Renal cortex interstitium (tissue), 15 donors: Measurements from ENCODE around the gene IL12RB1. TPM values are rescaled to one million over a fixed set of nuclear protein-coding genes. Genes with fewer than 3 reads are reported as not detected.

Experiments used
- DNase-seq, 11 donors: peaks; one replicate each; pipeline ENCODE4 v3.0.0-alpha.2; 2013; ENCODE audit warnings: low read depth in 9 of 11, low spot score in 4 of 11; ENCODE audit errors: extremely low read depth in 1 of 11
- long read RNA-seq, 16 experiments: transcript quantifications; one replicate each; lab custom pipeline, GENCODE V29; 2026
- polyA plus RNA-seq, 3 donors: library from polyadenylated mRNA; unstranded; fragments of 120-200 nt; gene quantifications; one replicate each; pipeline ENCODE4 v1.2.1, GENCODE V29; 2013; ENCODE audit not compliant: insufficient read length in 3 of 3

Gene IL12RB1
- polyA plus RNA-seq: under 1 TPM; 0.16 to 0.44 (median 0.23) TPM
- long read RNA-seq, donor 1: 0 reads
- long read RNA-seq, donor 2: 0 reads
- long read RNA-seq, donor 3, partial matches to known transcripts: 12 of 12 reads
- long read RNA-seq, donor 3, other reads (novel, unspliced or antisense): 0 of 12 reads
- long read RNA-seq, donor 4: 0 reads
- long read RNA-seq, donor 5: 0 reads
- long read RNA-seq, donor 6: 0 reads
- long read RNA-seq, donor 7: 0 reads
- long read RNA-seq, donor 8: 0 reads
- long read RNA-seq, donor 9: 0 reads
- long read RNA-seq, donor 10: 0 reads
- long read RNA-seq, donor 11: 0 reads
- long read RNA-seq, donor 12: 0 reads
- long read RNA-seq, donor 13: 0 reads
- long read RNA-seq, donor 14: 0 reads
- long read RNA-seq, donor 15: 0 reads
- long read RNA-seq, donor 16, partial matches to known transcripts: 211 of 233 reads
- long read RNA-seq, donor 16, other reads (novel, unspliced or antisense): 22 of 233 reads

GRCh38 chr19:18086590-18087138 is at the start of gene IL12RB1:
TSS of gene IL12RB1 (minus strand) at chr19:18086934. CDS start at chr19:18086823, 111 bp downstream.
- no peak for DNase-seq

GRCh38 chr19:18135712-18136584 is 49.2 kb upstream of the IL12RB1 start:
- peak in 1 of 11 donors; percentile 71 for DNase-seq

- no peak for DNase-seq
These were observed 45.3 kb upstream of the IL12RB1 start for GRCh38 chr19:18131841-18132596.

DNA sequence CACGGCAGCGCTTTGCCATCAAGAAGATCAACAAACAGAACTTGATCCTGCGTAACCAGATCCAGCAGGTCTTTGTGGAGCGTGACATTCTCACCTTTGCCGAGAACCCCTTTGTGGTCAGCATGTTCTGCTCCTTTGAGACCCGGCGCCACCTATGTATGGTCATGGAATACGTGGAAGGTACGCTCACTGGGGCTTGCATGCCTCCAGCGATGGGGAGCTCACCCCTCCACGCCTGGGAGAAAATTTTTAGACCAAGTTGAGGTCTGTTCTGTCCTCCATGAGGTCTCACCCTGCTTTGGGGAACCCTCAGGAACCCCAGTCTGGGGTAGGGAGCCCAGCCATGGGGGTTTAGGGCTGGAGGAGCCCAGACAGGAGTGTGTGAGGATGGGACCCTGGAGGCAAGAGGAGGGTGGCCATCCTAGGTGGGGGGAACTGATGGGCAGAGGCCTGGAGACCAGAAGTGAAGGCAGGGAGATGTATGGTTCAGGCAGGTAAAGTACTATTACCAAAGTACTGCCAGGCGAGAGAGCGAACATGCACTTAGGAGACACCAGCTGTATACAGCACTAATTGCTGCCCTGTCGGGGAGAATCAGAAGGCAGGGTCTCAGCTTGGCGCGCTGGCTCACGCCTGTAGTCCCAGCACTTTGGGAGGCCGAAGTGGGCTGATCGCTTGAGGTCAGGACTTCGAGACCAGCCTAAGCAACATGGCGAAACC is 43.9 kb upstream of the IL12RB1 start:
- no peak for DNase-seq

DNA sequence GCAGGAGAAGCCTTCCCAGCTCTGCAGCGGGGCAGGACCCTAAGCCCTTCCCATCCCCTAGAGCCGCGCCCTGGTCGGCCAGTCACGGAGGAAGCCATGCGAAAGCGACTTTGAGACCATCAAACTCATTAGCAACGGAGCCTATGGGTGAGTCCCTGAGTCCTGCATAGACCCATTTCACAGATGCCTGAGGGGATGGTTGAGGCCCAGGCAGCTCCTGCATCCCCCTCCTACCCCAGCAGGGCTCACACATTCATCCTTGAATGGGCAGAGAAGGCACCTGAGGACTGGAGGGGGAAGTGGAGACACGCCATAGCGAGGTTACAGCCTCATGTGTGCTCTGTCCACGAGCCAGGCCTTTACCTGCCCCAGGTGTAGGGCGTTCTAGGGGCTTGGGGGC is 42.1 kb upstream of the IL12RB1 start:
- no peak for DNase-seq

DNA sequence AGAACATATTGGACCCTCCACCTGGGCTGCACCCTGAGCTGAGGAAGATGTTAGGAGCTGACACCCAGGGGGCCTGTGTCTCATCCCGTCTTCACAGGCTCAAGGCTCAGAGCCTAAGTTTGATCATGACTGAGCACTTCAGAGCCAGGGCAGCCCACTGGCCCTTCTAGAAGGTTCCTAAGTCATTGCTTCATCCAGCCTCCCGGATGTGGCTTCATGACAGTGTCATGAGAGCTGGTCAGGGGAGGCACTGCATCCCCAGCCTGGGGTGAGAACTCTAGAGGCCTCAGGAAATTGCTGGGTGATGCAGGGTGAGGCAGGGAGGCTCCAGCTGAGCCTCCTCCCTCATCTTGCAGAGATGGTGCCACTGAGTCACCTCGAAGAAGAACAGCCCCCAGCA is 41.3 kb upstream of the IL12RB1 start:
- no peak for DNase-seq

GRCh38 chr19:18126097-18126496 is 39.4 kb upstream of the IL12RB1 start:
- no peak for DNase-seq

DNA sequence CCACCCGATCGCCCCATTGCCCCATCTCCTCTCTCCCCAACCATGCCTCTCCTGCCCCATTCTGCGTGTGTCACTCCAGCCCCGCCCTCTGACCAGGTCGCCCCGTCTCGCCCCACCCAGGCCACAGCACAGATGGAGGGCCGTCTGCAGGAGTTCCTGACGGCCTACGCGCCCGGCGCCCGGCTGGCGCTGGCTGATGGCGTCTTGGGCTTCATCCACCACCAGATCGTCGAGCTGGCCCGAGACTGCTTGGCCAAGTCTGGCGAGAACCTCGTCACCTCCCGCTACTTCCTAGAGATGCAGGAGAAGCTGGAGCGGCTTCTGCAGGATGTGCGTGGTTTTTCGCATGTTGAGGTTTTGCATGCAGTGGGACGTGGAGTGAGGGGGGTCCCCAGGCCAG is 37.1 kb upstream of the IL12RB1 start:
- no peak for DNase-seq

- DNase-seq: no peak
These were observed 36.4 kb upstream of the IL12RB1 start for GRCh38 chr19:18122860-18123795.

- no peak for DNase-seq
These were observed 35.7 kb upstream of the IL12RB1 start for GRCh38 chr19:18122424-18122823.

DNA sequence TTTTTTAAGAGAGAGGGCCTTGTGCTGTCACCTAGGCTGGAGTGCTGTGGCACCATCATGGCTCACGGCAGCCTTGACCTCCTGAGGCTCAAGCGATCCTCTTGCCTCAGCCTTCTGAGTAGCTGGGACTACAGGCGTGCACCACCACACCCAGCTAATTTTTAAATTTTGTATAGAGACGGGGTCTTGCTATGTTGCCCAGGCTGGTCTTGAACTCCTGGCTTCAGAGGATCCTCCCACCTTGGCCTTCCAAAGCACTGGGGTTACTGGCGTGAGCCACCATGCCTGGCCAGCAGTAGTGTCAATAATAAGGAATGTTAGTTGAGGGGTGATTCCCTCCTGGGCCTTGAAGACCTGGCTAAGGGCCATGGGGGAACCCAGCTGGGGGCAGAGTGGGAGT is 34.4 kb upstream of the IL12RB1 start:
- DNase-seq: no peak

GRCh38 chr19:18120127-18120526 is 33.4 kb upstream of the IL12RB1 start:
- no peak for DNase-seq

DNA sequence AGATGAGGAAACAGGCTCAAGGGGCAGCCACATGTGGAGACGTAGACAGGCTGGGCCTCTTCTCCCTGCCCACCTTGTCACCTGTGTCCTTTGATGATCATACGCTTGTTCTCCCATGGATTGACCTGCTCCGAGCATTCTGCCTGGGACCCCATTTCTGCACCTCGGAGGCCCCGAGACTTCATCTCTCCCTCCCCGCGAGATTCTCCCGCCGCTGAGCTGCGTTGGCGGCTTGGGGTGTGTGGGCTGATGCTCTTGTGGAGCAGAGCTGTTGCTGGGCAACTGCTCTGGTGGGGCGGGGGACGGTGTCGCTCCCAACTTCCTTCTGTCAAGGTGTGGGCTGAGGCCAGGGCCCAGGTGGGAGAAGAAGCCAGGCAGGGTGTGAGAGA is 33.0 kb upstream of the IL12RB1 start:
- DNase-seq: no peak

DNA sequence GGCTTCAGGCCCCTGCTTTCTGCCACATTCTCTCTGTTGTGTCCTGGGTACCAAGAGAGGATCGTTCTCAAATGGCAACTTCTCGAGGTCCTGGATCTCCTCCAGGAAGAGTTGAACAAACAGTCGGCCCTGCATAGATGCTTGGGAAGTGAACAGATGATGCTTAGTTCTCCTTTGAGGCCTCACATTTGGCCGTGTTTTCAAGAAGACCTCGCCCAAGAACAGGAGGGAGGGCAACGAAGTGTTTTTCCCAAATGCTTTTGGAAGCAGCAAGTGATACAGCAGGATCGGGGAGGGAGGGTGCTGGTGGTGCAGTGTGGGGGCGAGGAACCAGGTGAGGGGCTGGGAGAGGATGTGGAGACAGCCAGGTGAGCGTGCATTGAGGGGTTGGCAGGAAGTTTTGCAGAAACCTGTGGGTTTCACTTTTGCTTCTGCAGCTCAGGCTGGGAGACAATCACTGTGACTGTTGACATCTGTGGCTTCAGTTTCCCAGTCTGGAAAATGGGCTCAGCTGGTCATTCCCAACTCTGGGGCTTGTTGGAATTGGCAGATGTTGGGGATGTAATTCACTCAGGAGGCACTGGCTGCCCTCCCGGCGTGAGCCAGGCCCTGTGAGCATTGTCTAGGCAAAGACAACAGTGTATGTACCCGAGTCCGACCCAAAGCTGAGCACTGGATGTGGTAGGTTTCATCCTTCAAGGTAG is 32.4 kb upstream of the IL12RB1 start:
- DNase-seq: no peak

DNA sequence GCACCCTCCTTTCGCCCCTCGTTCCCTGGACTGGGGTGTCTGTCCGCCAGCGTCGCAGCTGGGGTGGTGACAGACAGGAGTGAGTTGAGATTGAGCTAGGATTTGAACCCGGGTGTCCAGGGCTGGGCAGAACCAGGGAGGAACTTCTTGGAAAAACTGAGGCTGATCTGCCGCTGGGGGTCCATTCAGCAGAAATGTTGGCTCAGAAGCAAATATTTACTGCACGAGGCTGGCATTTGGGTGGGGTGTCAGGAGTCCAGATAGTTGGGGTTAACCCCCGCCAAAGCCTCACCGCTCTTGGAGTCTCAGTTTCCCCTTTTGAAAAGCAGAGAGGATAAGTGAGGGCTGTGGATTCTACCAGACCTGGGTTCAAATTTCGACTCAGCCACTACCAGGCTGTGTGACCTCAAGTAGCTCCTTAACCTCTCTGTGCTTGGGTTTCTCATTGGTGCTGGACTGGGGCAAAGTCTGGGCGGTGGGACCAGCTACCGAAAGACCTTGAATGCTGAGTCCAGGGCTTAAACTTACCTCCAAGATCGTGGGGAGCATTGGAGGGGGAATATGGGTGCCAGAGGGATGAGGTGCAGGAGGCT is 31.8 kb upstream of the IL12RB1 start:
- no peak for DNase-seq

DNA sequence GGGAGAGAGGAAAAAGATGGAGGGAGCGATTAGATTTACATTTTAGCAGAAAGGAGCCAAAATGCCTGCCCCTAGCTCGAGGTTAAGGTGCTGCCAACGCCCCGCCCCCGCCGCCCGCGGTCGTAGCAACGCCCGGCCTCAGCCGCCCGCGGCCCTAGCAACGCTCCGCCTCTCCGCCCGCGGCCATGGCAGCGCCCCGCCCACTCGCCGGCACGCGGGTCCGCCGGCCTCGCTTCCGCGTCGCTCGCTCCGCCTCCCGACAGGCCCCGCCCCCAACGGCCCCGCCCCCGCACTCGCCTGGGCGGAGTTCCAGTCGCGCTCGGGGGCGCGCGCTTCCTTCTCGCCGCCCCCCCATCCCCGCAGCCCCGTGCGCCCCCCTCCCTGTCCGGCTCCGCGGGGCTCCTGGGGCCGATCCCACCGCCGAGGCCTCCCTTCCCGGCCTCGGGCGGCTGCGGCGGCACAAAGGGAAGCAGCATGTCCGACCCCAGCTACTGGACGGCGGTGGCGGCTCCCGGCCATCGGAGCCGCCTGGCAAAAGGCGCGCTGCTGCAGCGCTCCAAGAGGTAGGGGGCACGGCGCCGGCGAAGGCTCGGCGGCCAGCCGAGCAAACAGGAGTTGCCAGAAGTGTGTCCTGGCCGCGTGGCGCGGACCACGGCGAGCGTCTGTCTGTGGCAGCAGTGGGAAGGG is 31.1 kb upstream of the IL12RB1 start:
- DNase-seq: peak; percentile 60 to 85 (median 77)
